T-helper 1 cell treated with Interleukin-12 subunit alpha and Interleukin-12 subunit beta and Interleukin-4 antibody, amounts not matched to agents 30 μg/mL and 1 μg/mL, for 36 hours (primary cell): ENCODE measurements around the gene EEF1G.
"Not testable (repeated sequence)": the region's sequence is repeated elsewhere in the genome, so short reads cannot be mapped to it uniquely, and the experiment has no call there.

ENCODE experiments used
- H3K27ac Mint-ChIP-seq: one replicate; pipeline ENCODE4 v1.8.0; 2021; ENCODE audit warnings: mild to moderate bottlenecking, mixed read lengths
- H3K27me3 Mint-ChIP-seq: one replicate; pipeline ENCODE4 v1.8.0; 2021; ENCODE audit warnings: low read depth, mixed read lengths
- H3K36me3 Mint-ChIP-seq: one replicate; pipeline ENCODE4 v1.8.0; 2021; ENCODE audit warnings: low read depth, mixed read lengths
- H3K4me1 Mint-ChIP-seq: one replicate; pipeline ENCODE4 v1.8.0; 2021; ENCODE audit warnings: low read depth, mixed read lengths
- H3K4me3 Mint-ChIP-seq: one replicate; pipeline ENCODE4 v1.8.0; 2021; ENCODE audit warnings: mild to moderate bottlenecking, moderate library complexity, mixed read lengths
- H3K9me3 Mint-ChIP-seq: one replicate; pipeline ENCODE4 v1.8.0; 2021; ENCODE audit warnings: mixed read lengths

Gene EEF1G

DNA sequence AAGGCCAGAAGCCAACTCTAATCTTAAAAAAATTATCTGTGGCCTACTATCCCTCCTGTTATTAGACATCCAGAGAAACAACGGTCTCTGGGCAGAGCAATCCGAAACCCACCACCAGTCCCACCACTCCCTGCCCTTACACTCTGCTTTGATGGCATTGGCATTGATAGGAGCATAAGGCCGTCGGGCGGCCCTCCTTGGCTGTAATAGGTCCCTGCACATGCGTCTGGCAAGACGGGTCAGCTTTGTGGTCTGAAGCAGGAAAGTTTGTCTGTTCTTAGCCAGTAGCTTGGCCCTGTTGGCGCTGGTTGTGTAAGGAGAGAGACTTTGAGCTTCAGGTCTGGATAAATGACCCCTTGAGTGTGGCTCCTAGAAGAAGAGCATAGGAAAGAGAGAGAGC lies 21.4 kb upstream of the EEF1G start:
- H3K27ac Mint-ChIP-seq = peak overlapping the region; percentile 8
- no peaks in the 10 kb centered on the region for H3K9me3 Mint-ChIP-seq
- peaks cover 63% of the 10 kb centered on the region for H3K36me3 Mint-ChIP-seq
- no peak overlapping the region for H3K4me3 Mint-ChIP-seq
- H3K4me1 Mint-ChIP-seq = peaks cover 52% of the 10 kb centered on the region
- no peaks in the 10 kb centered on the region for H3K27me3 Mint-ChIP-seq

- Mint-ChIP-seq H3K27me3 (no peaks in the 10 kb centered on the region), H3K9me3 (no peaks in the 10 kb centered on the region), H3K36me3 (peaks cover 47% of the 10 kb centered on the region), H3K4me1 (peaks cover 43% of the 10 kb centered on the region), H3K4me3 (peak overlapping the region; percentile 86), H3K27ac (peak overlapping the region; percentile 96)
Observed at GRCh38 chr11:62593434-62594044, 19.8 kb upstream of the EEF1G start.

GRCh38 chr11:62592989-62593421 lies 19.3 kb upstream of the EEF1G start:
- Mint-ChIP-seq H3K36me3 (peaks cover 43% of the 10 kb centered on the region), H3K4me3 (peak overlapping the region; percentile 36), H3K27ac (peak overlapping the region; percentile 98), H3K4me1 (peaks cover 39% of the 10 kb centered on the region), H3K27me3 (no peaks in the 10 kb centered on the region), H3K9me3 (no peaks in the 10 kb centered on the region)

DNA sequence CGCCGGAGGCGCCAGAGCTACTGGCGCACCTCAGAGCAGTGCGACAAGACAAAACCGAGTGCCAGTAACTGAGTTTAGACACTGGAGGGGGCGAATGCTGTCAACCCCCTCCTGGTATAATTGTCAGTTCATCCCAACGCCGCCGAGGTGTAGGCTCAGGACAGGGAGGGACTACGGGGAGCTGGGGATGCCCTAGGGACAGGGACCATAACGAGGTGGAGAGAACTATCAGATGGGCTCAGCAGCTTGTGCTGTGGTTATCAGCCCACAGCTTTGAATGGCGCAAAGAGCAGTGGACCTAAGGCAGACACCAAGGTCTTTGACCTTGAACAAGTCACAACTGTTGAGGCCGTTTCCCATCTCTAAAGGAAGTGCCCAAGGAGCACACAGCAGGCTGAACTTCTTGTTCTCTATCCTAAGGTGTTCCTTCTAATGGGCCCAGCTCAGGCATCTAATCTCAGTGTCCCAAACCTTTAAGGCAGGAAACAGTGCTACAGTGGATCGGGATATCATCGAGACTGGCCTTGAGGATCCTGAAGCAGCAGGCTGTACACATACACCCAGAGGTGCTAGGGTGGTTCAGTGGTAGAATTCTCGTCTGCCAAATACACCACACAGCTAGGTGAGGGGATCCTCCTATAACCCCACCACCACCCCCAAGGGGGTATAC lies 18.6 kb upstream of the EEF1G start:
- peak overlapping the region; percentile 98 for H3K27ac Mint-ChIP-seq
- H3K9me3 Mint-ChIP-seq = no peaks in the 10 kb centered on the region
- H3K4me1 Mint-ChIP-seq = peaks cover 37% of the 10 kb centered on the region
- no peaks in the 10 kb centered on the region for H3K27me3 Mint-ChIP-seq
- peak overlapping the region; percentile 99 for H3K4me3 Mint-ChIP-seq
- peaks cover 40% of the 10 kb centered on the region for H3K36me3 Mint-ChIP-seq

DNA sequence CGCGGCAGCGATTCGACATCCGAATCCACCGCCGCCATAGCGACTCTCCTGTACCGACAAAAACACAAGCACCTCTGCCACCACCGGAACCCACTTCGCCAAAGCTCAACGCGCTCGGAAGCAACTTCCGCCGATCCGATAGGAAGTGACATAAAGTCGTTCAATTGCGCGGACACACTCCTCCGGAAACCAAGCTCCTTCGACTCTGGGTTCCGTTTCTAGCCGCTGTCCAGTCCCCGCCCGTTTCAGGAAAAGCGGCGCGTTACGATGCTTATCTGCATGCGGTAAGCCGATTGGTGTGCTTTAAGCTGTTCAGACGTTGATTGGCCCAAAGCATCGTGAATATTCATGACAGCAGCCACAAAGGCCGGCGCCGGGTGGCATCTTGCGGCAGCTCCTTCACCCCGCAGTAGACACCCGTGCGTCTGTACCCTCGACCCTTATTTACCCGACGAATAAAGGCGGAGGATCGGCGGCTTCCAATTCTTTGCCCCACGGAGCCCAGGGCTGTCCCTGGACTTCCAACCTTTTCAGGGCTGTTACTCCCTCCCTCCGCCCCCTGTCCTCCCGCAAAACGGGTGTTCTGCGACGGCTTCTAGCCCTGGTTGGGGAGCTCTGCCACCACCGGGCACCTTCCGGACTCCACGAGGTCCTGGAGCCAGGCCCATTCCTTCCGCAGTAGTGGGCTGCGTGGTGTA lies 17.9 kb upstream of the EEF1G start, which contains the start of gene TUT1:
TSS of gene TUT1 (minus strand) at position 76 of the 698 bp plus-strand sequence. CDS start at position 38, 38 bp downstream.
- H3K9me3 Mint-ChIP-seq = no peaks in the 10 kb centered on the region

GRCh38 chr11:62588966-62589637 lies 15.4 kb upstream of the EEF1G start:
- H3K4me3 Mint-ChIP-seq = peak overlapping the region; percentile 99
- peaks cover 19% of the 10 kb centered on the region for H3K36me3 Mint-ChIP-seq

More for the DNA sequence above, 17.9 kb upstream of the EEF1G start, which contains the start of gene TUT1:
- Mint-ChIP-seq H3K27me3 (no peaks in the 10 kb centered on the region), H3K36me3 (peaks cover 35% of the 10 kb centered on the region), H3K4me1 (peaks cover 35% of the 10 kb centered on the region), H3K27ac (peak within 1 kb of the TSS; percentile 98), H3K4me3 (peak within 1 kb of the TSS; percentile 99)

DNA sequence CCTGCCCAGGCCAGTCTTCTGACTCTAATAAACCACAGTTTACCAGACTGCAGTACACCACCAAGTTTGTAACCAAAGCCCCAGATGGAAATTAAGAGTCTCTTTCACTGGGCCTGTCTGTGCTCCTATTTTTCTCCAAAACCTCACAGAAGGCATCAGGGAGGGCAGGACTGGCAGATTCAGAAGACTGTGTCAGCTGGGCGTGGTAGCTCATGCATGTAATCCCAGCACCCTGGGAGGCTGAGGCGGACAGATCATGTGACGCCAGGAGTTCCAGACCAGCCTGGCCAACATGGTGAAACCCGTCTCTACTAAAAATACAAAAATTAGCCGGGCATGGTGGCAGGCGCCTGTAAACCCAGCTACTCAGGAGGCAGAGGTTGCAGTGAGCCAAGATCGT lies 11.7 kb upstream of the EEF1G start:
- H3K36me3 Mint-ChIP-seq = peaks cover 13% of the 10 kb centered on the region
- not testable (repeated sequence) for H3K9me3 Mint-ChIP-seq, H3K27ac Mint-ChIP-seq, H3K4me3 Mint-ChIP-seq, H3K27me3 Mint-ChIP-seq, H3K4me1 Mint-ChIP-seq

More at GRCh38 chr11:62588966-62589637, 15.4 kb upstream of the EEF1G start:
- Mint-ChIP-seq H3K9me3 (no peaks in the 10 kb centered on the region), H3K4me1 (peaks cover 31% of the 10 kb centered on the region), H3K27ac (peak overlapping the region; percentile 45), H3K27me3 (no peaks in the 10 kb centered on the region)

DNA sequence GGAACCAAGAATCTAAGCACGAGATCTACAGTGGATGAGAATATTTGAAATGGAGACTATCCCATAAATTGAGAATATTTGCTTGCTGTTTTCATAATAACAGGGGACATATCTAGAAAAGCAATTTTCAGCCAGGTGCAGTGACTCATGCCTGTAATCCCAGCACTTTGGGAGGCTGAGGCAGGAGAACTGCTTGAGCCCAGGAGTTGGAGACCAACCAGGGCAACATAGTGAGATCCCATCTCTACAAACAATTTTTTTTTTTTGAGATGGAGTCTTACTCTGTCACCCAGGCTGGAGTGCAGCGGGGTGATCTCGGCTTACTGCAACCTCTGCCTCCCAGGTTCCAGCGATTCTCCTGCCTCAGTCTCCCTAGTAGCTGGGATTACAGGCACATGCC lies 8.0 kb upstream of the EEF1G start:
- not testable (repeated sequence) for H3K4me3 Mint-ChIP-seq, H3K4me1 Mint-ChIP-seq, H3K27ac Mint-ChIP-seq, H3K27me3 Mint-ChIP-seq, H3K9me3 Mint-ChIP-seq
- peaks cover 15% of the 10 kb centered on the region for H3K36me3 Mint-ChIP-seq

DNA sequence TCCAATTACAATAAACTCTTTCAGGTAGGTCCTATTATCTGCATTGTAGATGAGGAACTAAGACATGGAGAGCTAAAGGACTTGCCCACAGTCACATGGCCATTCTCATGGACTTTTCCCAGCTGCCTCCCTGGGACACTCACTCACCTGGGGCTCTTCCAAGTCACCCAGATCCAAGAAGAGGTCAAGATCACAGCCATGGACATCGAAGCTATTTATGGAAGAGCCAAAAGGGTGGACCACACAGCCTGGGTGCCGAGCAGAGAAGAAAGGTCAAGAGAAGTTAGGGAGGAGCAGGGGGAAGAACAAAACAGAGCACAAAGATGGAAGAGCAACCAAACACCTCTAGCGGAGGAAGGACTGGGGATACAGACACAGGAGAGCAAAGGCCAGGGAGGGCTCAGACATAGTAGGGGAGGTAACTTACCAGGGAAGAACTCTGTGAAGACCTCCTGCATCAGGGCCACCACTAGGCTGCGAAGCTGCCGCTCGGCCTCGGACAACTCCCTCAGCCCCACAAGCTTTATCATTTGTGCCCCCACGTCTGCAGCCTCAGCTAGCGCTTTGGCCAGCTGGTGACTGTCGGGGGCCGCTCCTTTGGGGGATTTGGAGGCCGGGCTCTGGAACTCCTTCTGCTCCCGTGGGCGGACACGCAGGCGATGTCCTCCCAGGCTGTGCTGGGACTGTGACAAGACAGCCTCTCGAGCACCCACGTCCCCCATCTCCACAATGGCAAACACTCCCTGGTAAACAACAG lies 7.4 kb upstream of the EEF1G start:
- Mint-ChIP-seq H3K4me1 (peaks cover 3% of the 10 kb centered on the region), H3K9me3 (no peaks in the 10 kb centered on the region), H3K27ac (no peak overlapping the region), H3K4me3 (no peak overlapping the region), H3K27me3 (no peaks in the 10 kb centered on the region), H3K36me3 (peaks cover 20% of the 10 kb centered on the region)

GRCh38 chr11:62579252-62579651 lies 5.6 kb upstream of the EEF1G start:
- H3K4me1 Mint-ChIP-seq = peaks cover 14% of the 10 kb centered on the region
- H3K9me3 Mint-ChIP-seq = no peaks in the 10 kb centered on the region
- no peaks in the 10 kb centered on the region for H3K27me3 Mint-ChIP-seq
- H3K36me3 Mint-ChIP-seq = peaks cover 20% of the 10 kb centered on the region
- H3K4me3 Mint-ChIP-seq = no peak overlapping the region
- no peak overlapping the region for H3K27ac Mint-ChIP-seq

- Mint-ChIP-seq H3K27me3 (no peaks in the 10 kb centered on the region), H3K4me1 (peaks cover 14% of the 10 kb centered on the region), H3K27ac (no peak overlapping the region), H3K36me3 (peaks cover 20% of the 10 kb centered on the region), H3K9me3 (no peaks in the 10 kb centered on the region), H3K4me3 (no peak overlapping the region)
Observed at GRCh38 chr11:62578541-62578940, 4.8 kb upstream of the EEF1G start.

DNA sequence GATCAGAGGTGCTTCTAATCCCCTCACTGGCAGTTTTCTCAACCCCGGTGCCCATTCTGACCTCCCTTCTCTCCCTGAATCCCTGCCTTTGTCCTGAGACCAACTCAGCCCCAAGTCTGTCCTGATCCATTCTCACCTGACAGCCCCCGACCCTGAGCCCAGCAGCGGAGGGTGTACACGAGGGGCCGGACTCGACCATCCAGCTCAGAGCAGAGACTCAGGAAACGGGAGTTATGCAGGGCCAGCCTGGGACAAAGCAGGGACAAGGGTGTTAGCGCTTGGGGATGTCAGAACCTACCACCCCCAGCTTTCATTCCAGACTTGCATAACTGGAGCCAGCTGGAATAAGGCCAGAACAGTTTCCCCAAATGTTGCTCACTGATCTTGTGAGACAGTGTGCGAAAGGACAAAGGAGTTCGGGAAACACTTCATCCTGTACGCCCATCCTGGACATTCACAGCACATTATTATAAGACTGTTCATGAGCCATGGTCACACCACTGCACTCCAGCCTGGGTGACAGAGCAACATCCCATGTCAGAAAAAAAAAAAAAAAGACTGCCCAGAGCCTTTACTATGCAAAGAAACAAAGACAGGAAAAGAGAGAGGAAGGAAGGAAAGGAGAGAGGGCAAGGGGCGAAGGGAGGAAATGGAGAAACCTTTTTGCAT lies 3.5 kb upstream of the EEF1G start:
- peaks cover 24% of the 10 kb centered on the region for H3K4me1 Mint-ChIP-seq
- H3K36me3 Mint-ChIP-seq = peaks cover 32% of the 10 kb centered on the region
- peak overlapping the region; percentile 1 for H3K27ac Mint-ChIP-seq
- H3K27me3 Mint-ChIP-seq = no peaks in the 10 kb centered on the region
- no peaks in the 10 kb centered on the region for H3K9me3 Mint-ChIP-seq
- H3K4me3 Mint-ChIP-seq = no peak overlapping the region

DNA sequence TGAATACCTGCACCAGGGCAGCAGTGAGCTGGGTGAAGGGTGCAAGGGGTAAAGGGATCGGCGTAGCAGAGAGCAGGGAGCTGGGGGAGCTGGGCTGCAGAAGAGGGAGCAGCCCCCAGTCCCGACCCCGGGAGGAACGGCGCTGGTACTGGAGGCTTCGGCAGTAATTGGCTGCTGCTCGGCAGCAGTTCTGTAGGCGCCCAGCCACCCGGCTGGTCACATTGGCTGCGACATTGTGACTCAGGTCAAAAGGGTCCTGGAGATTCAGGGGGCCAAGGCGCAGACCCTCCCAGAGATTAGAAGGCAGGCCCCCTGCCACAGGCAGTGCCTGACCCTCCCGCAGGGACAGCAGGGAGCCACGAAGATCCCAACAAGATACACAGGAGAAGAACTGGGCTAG lies 2.1 kb upstream of the EEF1G start:
- no peaks in the 10 kb centered on the region for H3K27me3 Mint-ChIP-seq
- peaks cover 38% of the 10 kb centered on the region for H3K36me3 Mint-ChIP-seq
- H3K27ac Mint-ChIP-seq = peak overlapping the region; percentile 56
- H3K4me3 Mint-ChIP-seq = peak overlapping the region; percentile 100
- no peaks in the 10 kb centered on the region for H3K9me3 Mint-ChIP-seq
- H3K4me1 Mint-ChIP-seq = peaks cover 35% of the 10 kb centered on the region
